Gastroesophageal sphincter (tissue), 3 donors: Measurements from ENCODE around the gene C1orf198.

Experiments used
- POLR2A ChIP-seq, 2 donors: fragments of 450-650 bp; IDR thresholded peaks; one replicate each; pipeline ENCODE4 v1.6.1; 2017; ENCODE audit warnings: antibody characterized with exemption in 2 of 2, mild to moderate bottlenecking in 2 of 2, moderate library complexity in 1 of 2
- POLR2AphosphoS5 ChIP-seq: sonication (generic); formaldehyde crosslinking; IDR thresholded peaks from one replicate; pipeline ENCODE4 v1.6.1; 2017; ENCODE audit warnings: antibody characterized with exemption
- TF ChIP-seq, protein P1 (sequence below), 4 experiments: fragments of 200-600 bp in 2 of 4; fragments of 450-650 bp in 2 of 4; sonication (generic) in 1 of 4; IDR thresholded peaks; one replicate each; pipeline ENCODE4 v1.5.1; 2017 to 2019; ENCODE audit warnings: antibody characterized with exemption in 4 of 4, mild to moderate bottlenecking in 2 of 4, moderate library complexity in 2 of 4

DNA sequence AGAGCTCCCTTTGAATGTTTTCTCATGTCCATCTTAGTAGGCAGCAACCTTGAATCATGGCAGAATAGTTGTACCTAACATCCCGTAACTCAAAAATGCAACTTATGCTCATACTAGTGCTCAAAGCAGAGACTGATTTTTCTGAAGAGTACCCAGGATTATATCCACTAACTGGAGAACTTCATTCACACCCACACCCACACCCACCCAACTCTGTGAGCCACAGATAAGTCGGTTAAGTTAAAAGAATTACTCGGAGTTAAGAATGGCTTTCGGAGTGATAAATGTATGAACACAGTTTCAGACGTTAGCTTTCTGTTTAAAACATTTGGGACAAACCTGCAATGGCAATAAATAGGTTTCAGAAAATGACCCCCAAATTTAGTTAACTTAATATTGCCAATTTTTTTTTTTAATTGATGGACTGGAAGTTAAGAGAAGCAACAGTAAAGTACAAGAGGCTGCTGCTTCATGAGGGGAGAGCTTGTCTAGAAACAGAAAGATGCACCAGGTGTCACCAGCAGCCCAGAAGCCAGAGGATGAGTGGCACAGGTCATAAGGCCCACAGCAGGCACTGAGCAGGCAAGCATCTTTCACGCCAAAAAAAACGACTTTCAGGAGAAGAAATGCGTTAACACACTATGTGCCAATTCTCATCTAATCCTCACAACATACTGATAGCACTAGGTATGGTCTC, 48.4 kb upstream of the C1orf198 start:
- TF ChIP-seq, protein P1, sequence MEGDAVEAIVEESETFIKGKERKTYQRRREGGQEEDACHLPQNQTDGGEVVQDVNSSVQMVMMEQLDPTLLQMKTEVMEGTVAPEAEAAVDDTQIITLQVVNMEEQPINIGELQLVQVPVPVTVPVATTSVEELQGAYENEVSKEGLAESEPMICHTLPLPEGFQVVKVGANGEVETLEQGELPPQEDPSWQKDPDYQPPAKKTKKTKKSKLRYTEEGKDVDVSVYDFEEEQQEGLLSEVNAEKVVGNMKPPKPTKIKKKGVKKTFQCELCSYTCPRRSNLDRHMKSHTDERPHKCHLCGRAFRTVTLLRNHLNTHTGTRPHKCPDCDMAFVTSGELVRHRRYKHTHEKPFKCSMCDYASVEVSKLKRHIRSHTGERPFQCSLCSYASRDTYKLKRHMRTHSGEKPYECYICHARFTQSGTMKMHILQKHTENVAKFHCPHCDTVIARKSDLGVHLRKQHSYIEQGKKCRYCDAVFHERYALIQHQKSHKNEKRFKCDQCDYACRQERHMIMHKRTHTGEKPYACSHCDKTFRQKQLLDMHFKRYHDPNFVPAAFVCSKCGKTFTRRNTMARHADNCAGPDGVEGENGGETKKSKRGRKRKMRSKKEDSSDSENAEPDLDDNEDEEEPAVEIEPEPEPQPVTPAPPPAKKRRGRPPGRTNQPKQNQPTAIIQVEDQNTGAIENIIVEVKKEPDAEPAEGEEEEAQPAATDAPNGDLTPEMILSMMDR (IDR thresholded peaks at IDR 0.05) = no peak
- TF ChIP-seq POLR2A (IDR thresholded peaks at IDR 0.05) (no peak), POLR2AphosphoS5 (no peak)
